Kidney epithelial cell (primary cell): ENCODE results near the gene SCARB2. TPM values are rescaled to one million over a fixed set of nuclear protein-coding genes. Genes with fewer than 3 reads are reported as not detected.

Experiments
- DNase-seq: peaks from one replicate; pipeline ENCODE4 v3.0.0-alpha.2; 2010; ENCODE audit warnings: low read depth
- H3K27me3 ChIP-seq: 2 replicates; pipeline ENCODE4 v1.6.0; 2011; ENCODE audit warnings: low read length; ENCODE audit not compliant: control insufficient read depth, insufficient read depth
- H3K36me3 ChIP-seq: 2 replicates; pipeline ENCODE4 v1.5.1; 2011; ENCODE audit warnings: low read length; ENCODE audit not compliant: control insufficient read depth, insufficient read depth
- H3K4me3 ChIP-seq: 2 replicates; pipeline ENCODE4 v1.5.1; 2011; ENCODE audit warnings: low read depth, mild to moderate bottlenecking, control low read depth, low read length
- total RNA-seq: library from RNA; depleted of rRNA; stranded (reverse); fragments of >200 nt; gene quantifications from 2 replicates; pipeline ENCODE4 v1.2.3, GENCODE V29; 2015
- TF ChIP-seq, protein P1 (sequence below): IDR thresholded peaks from 2 replicates; pipeline ENCODE4 v1.5.1; 2011; ENCODE audit warnings: mild to moderate bottlenecking, moderate library complexity, low read length, control low read depth, inconsistent platforms; ENCODE audit not compliant: insufficient read depth, poor library complexity, severe bottlenecking

The SCARB2 gene, protein sequence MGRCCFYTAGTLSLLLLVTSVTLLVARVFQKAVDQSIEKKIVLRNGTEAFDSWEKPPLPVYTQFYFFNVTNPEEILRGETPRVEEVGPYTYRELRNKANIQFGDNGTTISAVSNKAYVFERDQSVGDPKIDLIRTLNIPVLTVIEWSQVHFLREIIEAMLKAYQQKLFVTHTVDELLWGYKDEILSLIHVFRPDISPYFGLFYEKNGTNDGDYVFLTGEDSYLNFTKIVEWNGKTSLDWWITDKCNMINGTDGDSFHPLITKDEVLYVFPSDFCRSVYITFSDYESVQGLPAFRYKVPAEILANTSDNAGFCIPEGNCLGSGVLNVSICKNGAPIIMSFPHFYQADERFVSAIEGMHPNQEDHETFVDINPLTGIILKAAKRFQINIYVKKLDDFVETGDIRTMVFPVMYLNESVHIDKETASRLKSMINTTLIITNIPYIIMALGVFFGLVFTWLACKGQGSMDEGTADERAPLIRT
- 141 and 154 TPM in 2 replicates for total RNA-seq

DNA sequence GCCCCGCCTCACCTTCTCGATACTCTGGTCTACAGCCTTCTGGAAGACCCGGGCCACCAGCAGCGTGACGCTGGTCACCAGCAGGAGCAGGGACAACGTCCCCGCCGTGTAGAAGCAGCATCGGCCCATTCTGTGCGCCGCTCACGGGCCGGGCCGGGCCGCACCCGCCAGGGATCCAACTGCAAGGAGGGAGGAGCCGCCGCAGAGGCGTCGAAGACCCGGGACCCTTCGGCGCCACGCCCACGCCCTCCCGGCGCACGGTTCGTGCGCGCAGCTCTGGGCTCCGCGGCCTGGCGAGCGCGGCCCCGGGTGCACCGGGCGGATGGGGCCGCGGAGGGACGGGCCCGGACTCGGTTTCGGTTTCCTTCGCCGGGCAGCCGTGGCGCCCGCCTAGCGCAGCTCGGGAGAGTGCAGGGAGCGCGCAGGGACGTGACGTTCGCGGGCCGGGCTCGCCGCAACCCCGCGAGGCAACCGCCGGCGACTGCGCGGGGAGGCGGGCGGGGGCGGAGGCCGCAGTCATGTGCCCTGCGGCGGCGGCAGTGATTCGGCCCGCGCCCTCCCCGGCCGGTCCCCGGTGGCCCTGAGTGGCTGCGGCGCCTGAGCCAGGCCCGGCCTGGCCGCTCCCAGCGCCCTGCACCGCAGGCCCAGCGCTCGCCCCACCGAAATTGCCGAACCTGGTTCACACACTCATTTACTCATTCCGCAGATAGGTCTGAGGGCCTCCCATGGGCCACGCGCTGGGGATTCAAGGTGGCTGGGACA, at the start of gene SCARB2:
SCARB2 (minus strand) TSS at position 410 of the 762 bp plus-strand sequence; CDS start at position 129, 281 bp downstream.
- H3K27me3 ChIP-seq = no peaks in the 10 kb centered on the region
- H3K36me3 ChIP-seq = no peaks in the 10 kb centered on the region
- no peak for DNase-seq
- TF ChIP-seq, protein P1, sequence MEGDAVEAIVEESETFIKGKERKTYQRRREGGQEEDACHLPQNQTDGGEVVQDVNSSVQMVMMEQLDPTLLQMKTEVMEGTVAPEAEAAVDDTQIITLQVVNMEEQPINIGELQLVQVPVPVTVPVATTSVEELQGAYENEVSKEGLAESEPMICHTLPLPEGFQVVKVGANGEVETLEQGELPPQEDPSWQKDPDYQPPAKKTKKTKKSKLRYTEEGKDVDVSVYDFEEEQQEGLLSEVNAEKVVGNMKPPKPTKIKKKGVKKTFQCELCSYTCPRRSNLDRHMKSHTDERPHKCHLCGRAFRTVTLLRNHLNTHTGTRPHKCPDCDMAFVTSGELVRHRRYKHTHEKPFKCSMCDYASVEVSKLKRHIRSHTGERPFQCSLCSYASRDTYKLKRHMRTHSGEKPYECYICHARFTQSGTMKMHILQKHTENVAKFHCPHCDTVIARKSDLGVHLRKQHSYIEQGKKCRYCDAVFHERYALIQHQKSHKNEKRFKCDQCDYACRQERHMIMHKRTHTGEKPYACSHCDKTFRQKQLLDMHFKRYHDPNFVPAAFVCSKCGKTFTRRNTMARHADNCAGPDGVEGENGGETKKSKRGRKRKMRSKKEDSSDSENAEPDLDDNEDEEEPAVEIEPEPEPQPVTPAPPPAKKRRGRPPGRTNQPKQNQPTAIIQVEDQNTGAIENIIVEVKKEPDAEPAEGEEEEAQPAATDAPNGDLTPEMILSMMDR = no peak
- peak within 1 kb of the TSS; percentile 67 for H3K4me3 ChIP-seq

DNA sequence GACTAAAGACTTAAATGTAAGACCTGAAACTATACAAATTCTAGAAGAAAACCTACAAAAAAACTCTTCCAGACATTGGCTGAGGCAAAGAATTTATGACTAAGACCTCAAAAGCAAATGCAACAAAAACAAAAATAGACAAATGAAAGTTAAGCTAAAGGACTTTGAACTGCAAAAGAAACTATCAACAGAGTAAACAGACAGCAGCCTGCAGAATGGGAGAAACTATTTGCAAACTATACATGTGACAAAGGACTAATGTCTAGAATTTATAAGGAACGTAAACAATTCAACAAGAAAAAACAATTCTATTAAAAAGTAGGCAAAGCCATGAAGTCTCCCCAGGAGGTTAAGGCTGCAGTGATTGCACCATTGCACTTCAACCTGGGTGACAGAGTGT, 46.9 kb upstream of the SCARB2 start:
- Histone ChIP-seq H3K27me3 (no peaks in the 10 kb centered on the region), H3K36me3 (no peaks in the 10 kb centered on the region), H3K4me3 (no peak overlapping the region)
- TF ChIP-seq, protein P1 = no peak
- DNase-seq = no peak

DNA sequence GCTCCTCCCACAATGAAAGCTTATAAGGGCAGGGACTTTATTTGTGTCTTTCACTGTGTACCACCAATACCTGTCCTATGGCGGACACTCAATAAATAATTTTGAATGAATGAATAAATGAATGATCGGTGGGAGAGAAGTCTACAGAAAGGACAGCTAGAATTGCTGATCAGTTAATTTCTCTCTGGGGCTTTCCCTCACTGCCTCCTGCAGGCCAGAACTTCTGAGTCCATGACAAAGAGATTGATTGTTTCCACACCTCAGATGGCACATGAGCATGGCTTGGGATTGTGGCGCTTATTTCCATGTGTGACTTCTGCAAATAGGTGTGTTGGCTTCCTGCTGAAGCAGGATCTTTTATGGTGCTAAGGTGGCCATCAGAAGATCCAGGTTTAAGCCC, 44.2 kb upstream of the SCARB2 start:
- DNase-seq = no peak
- no peak overlapping the region for H3K4me3 ChIP-seq
- no peaks in the 10 kb centered on the region for H3K36me3 ChIP-seq
- no peaks in the 10 kb centered on the region for H3K27me3 ChIP-seq
- TF ChIP-seq, protein P1 = no peak

DNA sequence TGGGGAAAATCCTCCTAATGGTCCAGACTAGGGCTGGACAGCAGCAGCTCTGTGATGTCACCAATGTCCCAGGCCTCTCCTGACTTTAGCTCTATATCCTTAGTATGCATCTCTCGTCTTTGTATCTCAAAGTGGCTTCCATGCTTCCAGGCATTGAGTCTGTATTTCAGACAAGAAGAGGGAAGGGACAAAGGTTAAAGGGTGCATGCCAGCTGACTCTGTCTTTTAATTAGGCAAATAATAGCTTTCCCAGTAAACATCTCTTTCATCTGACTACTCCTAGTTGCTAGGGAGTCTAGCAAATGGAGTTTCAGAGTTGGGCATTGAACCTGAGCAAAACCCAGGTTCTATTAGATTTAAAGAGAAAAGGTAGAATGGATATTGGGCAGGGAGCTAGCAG, 43.3 kb upstream of the SCARB2 start:
- TF ChIP-seq, protein P1 = no peak
- Histone ChIP-seq H3K4me3 (no peak overlapping the region), H3K36me3 (no peaks in the 10 kb centered on the region), H3K27me3 (peaks cover 4% of the 10 kb centered on the region)
- no peak for DNase-seq

DNA sequence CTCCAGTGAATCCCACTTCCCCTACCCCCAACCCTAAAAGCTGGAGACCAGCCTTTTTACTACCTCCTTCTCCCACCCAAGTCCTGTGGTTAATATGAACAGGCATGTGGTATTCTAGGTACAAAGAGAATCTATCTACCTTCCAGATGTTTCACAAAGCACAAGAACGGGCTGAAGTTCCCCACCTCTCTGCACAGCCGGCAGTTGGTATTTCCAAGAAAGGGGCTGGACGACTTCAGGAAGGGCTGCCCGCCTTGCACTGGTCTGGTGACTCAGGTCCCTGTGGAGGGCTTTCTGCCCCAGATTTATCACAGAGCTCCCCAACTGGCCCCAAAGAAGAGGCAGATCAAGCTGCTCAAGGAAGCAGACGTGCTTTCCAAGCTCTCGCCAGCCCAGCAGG, 42.4 kb upstream of the SCARB2 start:
- no peak for DNase-seq

More for the DNA sequence above, 42.4 kb upstream of the SCARB2 start:
- Histone ChIP-seq H3K36me3 (no peaks in the 10 kb centered on the region), H3K4me3 (no peak overlapping the region), H3K27me3 (peaks cover 13% of the 10 kb centered on the region)
- TF ChIP-seq, protein P1 = no peak
